Cardiac fibroblast (primary cell): Measurements from ENCODE around the gene NOL8.
A peak's percentile ranks its signal among the peaks of the same experiment; 100 is the strongest.

ENCODE experiments used
- DNase-seq, 2 donors: peaks; one replicate each; pipeline versions ENCODE4 v3.0.0 to v3.0.0-alpha.2; 2010; ENCODE audit warnings: low read depth in 2 of 2
- H3K4me3 ChIP-seq, 2 donors: replicated peaks in 1 of 2; 1 replicate in 1 of 2; 2 replicates in 1 of 2; pipeline ENCODE4 v1.5.1; 2011; ENCODE audit warnings: low read depth in 2 of 2, low read length in 2 of 2, mild to moderate bottlenecking in 2 of 2, moderate library complexity in 1 of 2
- CTCF ChIP-seq: IDR thresholded peaks from one replicate; pipeline ENCODE4 v1.5.1; 2011; ENCODE audit warnings: low read depth, mild to moderate bottlenecking, low read length, inconsistent platforms

The NOL8 gene

DNA sequence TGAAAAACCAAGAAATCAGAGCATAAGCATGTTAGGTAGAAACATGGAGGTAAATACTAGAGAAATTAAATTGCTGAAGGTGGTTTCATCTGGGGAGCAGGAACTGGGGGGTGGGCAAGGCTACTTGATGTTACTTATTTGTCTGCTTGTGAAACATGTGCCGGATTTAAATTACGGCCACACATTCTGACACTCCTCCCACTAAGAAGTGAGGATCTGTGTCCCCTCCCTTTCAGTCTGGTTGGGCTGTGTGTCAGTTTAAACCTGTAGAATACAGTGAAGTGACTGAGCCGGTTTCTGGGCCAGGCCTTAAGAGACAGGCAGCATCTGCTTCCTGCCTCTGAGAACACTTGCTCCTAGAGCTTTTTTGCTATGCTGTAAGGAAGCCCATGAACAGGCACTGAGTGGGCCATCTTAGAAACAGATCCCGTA, 29.3 kb downstream of the NOL8 start:
- no peak for TF ChIP-seq CTCF
- no peak overlapping the region for H3K4me3 ChIP-seq
- DNase-seq = no peak

GRCh38 chr9:92295240-92295790, 29.8 kb downstream of the NOL8 start:
- H3K4me3 ChIP-seq = no peak overlapping the region
- DNase-seq = no peak
- no peak for TF ChIP-seq CTCF

DNA sequence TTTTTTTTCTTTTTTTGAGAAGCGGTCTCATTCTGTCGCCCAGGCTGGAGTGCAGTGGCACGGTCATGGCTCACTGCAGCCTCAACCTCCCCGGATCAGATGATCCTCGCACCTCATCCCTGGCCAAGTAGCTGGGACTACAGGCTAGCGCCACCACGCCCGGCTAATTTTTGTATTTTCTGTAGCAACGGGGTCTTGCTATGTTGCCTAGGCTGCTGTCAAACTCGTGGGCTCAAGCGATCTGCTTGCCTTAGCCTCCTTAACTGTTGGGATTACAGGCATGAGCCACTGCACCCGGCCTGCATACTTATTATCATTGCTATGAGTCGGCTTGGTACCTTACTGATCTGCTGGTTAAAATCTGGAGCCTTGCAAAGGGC, 30.9 kb downstream of the NOL8 start:
- DNase-seq = peak; percentile 20 to 32
- no peak for TF ChIP-seq CTCF
- H3K4me3 ChIP-seq = peak overlapping the region; percentile 75 to 81

DNA sequence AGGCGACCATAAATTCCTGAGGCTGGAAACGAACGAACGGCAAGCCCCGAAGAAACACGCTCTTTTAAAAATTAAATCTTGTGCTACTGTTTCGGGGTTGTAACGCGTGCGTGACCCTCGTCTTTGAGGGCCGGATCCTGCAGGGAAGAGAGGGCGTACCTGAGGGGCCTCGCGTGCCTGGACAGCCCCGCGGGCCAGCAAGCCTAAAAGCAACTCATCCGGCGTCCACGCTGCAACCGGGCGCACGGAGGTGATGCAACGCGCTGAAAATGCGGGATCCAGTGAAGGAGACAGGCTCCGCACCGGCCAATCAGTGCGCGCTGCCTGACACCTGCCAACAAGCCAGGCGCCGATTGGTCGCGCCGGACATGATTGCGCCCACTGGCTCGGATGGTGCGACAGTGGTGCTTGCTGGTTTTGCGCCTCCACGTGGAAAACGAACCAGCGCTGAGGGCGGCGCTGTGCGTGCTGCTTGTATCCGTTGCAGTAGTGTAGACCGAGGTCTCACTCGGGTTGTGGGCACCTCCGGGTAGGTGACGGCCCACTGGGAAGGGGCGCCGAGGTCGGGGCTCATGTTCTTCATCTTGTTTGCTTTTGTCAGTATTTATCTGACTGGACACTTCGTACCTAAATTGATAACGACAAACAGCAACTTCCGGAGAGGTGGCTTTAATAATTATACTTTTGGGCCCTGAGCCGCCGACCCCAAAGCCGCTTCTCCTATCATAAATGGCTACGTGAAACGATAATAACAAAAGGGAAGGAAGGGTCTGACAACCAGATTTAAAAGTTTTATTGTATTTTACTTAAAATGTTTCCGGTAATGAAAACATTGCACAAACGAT, 31.5 kb downstream of the NOL8 start, which contains the start of gene IARS1:
TSS of gene IARS1 (minus strand) at position 246 of the 845 bp plus-strand sequence. CDS start 4,278 bp downstream, outside the sequence.
- TF ChIP-seq CTCF = peak; percentile 14

GRCh38 chr9:92293075-92293354, 32.1 kb downstream of the NOL8 start:
- H3K4me3 ChIP-seq = peak overlapping the region; percentile 75 to 81
- TF ChIP-seq CTCF = no peak
- no peak for DNase-seq

More for the DNA sequence above, 31.5 kb downstream of the NOL8 start, which contains the start of gene IARS1:
- peak within 1 kb of the TSS; percentile 75 to 81 for H3K4me3 ChIP-seq
- DNase-seq = peak; percentile 99

- TF ChIP-seq CTCF = no peak
- peak overlapping the region; percentile 75 to 81 for H3K4me3 ChIP-seq
- peak in 1 of 2 donors; percentile 56 for DNase-seq
Measured at GRCh38 chr9:92292338-92293074, 32.6 kb downstream of the NOL8 start.
